HG03175 (cell line): Measurements from ENCODE around the gene HEXD.

ENCODE experiments used
- ATAC-seq: cut with Tn5 transposase; IDR thresholded peaks from one replicate; pipeline ENCODE4 v1.9.1; 2021; ENCODE audit warnings: mild to moderate bottlenecking, moderate library complexity; ENCODE audit not compliant: unreplicated experiment

Gene HEXD

GRCh38 chr17:82486231-82487094 lies 68.3 kb downstream of the HEXD start:
- ATAC-seq, result no peak

DNA sequence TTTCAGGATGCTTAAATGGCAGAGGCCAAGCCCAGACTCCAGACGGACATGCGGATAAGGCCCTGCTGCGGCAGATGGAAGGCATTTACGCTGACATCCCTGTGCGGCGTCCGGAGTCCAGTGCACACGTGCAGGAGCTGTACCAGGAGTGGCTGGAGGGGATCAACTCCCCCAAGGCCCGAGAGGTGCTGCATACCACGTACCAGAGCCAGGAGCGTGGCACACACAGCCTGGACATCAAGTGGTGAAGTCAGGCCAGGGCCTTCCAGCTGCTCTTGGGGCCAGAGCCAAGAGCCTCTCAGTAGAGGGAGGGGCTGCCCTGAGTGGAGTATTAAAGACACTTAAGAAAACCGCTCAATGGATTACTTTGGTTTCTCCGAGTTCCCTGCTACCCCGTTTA lies 69.8 kb downstream of the HEXD start:
- no peak for ATAC-seq

- ATAC-seq, result no peak
These were observed 71.0 kb downstream of the HEXD start for GRCh38 chr17:82489117-82489516.

- no peak for ATAC-seq
These were observed 71.8 kb downstream of the HEXD start for GRCh38 chr17:82489851-82490511.

GRCh38 chr17:82490512-82491195 lies 72.5 kb downstream of the HEXD start:
- no peak for ATAC-seq

GRCh38 chr17:82491196-82491530 lies 73.0 kb downstream of the HEXD start:
- no peak for ATAC-seq

DNA sequence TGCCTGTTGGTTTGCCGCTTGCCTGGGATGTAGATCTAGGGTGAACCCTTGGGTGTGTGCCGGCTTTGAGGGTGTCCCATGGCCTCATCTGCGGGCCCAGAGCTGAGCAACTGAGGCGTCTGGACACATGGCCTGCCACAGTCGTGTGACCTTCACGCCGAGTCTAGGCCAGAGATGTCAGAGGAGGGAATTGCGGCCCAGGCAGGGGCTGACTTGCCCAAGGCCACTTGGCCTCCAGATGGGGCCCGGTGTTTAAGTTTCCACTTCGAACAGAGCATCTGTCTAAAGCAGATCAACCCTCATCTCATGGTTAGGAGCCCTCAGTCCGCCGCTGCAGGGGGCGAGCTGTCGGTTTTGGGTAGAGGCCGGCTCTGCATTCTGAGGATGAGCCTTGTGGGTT lies 73.4 kb downstream of the HEXD start:
- no peak for ATAC-seq
